Epithelial cell of esophagus (primary cell): ENCODE results near the gene NTM.

Experiments used
- DNase-seq: peaks from one replicate; pipeline ENCODE4 v3.0.0; 2010; ENCODE audit warnings: low read depth
- H3K4me3 ChIP-seq: 2 replicates; pipeline ENCODE4 v1.5.1; 2011; ENCODE audit warnings: mild to moderate bottlenecking, low read length, control low read depth
- CTCF ChIP-seq: IDR thresholded peaks from 2 replicates; pipeline ENCODE4 v1.5.1; 2011; ENCODE audit warnings: low read depth, mild to moderate bottlenecking, low read length, control low read depth, inconsistent platforms; ENCODE audit not compliant: insufficient read depth; ENCODE audit errors: missing control alignments

The NTM gene

DNA sequence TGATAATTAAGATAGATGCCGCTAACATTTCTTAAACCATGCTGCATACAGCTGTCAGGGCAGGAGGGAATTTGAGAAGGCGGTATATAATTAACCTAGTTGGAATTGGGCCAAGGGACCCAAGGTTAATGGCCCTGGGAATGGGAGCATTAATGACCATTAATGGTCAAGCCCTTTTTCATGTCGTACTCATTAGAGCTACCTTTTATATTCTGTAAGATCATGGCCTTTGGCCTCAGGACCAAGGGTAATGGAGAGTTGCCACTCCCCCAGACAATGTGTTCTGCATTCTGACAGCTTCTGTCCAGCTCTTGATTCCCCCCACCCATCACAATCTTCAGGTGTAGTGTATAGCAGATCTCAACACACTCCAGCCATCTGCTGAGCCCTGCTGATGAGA, 111.6 kb downstream of the NTM start:
- TF ChIP-seq CTCF: no peak
- no peak for DNase-seq
- H3K4me3 ChIP-seq: no peak overlapping the region

DNA sequence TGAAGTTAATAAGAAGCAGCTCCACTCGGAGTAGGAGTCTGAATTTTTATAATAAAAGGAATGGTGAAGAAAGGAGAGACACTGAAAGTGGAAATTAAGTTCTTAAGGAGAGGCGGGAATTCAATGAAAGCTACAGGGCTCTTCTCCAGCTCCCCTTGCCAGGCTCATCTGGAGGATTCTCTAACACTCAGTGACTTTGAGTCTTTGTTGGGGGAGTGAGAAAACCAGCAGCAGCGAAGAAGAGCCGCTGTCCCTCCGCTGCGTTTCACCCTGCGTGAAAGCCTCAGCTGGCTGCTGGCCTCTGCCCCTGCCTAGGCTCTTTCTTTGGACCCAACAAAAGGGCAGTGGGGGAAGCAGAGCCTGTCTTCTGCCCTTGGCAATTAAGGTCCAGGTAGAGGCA, 113.0 kb downstream of the NTM start:
- no peak for DNase-seq
- no peak overlapping the region for H3K4me3 ChIP-seq
- TF ChIP-seq CTCF: no peak

DNA sequence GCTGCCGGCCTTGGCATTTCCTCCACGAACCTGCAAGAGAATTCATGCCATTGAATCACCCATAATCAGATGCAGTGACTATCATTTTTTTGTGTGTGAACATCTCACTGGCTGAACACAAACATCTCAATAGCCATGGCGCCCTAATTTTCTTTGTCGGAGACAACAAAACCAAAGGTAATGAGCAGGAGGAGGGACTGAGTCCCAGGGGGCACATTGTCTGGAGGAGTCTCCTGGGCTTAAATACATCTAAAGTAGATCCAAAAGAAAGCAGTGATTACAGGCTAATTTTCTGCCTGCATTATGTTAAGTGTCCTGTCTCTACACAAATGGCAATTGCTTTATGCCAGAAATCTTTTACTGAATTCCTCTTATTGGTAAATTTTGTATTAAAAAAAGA, 113.5 kb downstream of the NTM start:
- TF ChIP-seq CTCF: no peak
- no peak overlapping the region for H3K4me3 ChIP-seq

DNA sequence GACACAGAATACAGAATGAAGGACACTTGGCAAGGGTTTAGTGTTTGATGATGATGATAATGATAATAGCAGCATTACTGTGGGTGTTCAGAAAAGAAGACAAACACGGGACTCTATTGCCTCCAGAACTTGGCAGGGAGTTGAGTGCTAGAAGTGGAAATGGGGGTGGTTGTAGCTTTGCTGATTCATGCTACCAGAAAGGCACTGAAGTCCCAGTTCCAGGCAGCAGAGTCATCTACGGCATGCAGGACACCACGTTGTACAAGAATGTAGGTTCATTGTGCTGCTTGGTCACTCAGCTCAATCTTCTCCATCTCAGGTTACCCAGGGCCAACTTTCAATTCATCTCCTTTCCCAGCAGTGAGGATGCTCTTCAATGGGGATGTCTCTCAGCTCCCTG, 115.7 kb downstream of the NTM start:
- H3K4me3 ChIP-seq: no peak overlapping the region
- TF ChIP-seq CTCF: no peak
- DNase-seq: no peak

More for the DNA sequence above, 113.5 kb downstream of the NTM start:
- no peak for DNase-seq

DNA sequence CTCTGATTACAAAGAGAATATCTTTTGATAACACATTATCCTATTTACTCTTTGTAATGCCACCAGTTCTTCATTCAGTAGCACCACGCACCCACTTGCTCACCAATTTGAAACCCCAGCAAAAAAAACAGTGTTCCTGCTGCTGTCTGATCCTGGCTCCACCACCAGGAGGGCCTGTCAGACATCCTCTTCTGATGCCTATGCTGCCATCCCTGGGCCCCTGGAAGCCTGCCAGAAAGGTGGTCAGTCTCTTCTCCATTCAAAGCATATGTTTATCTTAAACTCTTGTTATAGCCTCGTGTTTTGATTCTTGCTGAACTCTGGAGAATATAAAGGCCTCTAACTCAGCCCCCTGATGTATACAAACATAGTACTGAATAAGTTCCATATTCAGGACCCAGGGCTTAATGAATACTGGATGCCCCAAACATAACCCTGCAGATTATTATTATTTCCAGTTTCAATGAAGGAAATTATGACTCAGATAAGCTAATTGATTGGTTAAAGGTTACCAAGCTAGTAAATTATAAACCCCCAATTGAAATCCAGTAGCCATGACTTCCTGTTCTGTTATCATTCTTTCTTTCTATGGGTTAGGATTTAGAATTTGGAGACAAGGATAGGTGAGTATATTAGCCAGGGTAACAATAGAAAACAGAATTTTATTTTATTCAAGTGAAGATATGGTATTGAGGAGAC, 116.7 kb downstream of the NTM start:
- no peak for TF ChIP-seq CTCF
- no peak for DNase-seq
- no peak overlapping the region for H3K4me3 ChIP-seq

- H3K4me3 ChIP-seq: no peak overlapping the region
- TF ChIP-seq CTCF: no peak
- no peak for DNase-seq
Measured at GRCh38 chr11:131488238-131488637, 117.8 kb downstream of the NTM start.

GRCh38 chr11:131491503-131491902, 121.1 kb downstream of the NTM start:
- no peak overlapping the region for H3K4me3 ChIP-seq
- no peak for TF ChIP-seq CTCF
- DNase-seq: peak; percentile 74
